ENCODE measurements around the gene PGLYRP2. TPM values are rescaled to one million over a fixed set of nuclear protein-coding genes. Genes with fewer than 3 reads are reported as not detected.

Gene PGLYRP2
- total and polyA plus RNA-seq, 2 of the 13 experiments (the other 11 are each of a cell fraction or from before 2014, with no cell fraction given): 0.04 to 1.0 TPM

- no peak for TF ChIP-seq IKZF5 (CRISPR knock-in tag; IDR thresholded peaks at IDR 0.05)
- TF ChIP-seq ZNF12 (CRISPR knock-in tag; IDR thresholded peaks at IDR 0.05): no peak
- no peak for TF ChIP-seq CENPX (CRISPR knock-in tag; IDR thresholded peaks at IDR 0.05)
- no peak for TF ChIP-seq ZNF564 (CRISPR knock-in tag; IDR thresholded peaks at IDR 0.05)
- TF ChIP-seq HCFC1 (IDR thresholded peaks at IDR 0.05; ENCODE audit: low read depth, low read length): no peak
- no peak for TF ChIP-seq ELF3 (CRISPR knock-in tag; IDR thresholded peaks at IDR 0.05)
- TF ChIP-seq ATF1 (CRISPR knock-in tag; IDR thresholded peaks at IDR 0.05): no peak
- no peak for TF ChIP-seq ZNF256 (CRISPR knock-in tag; conservative IDR thresholded peaks at IDR 0.05)
- TF ChIP-seq SNAI1 (CRISPR knock-in tag; IDR thresholded peaks at IDR 0.05; ENCODE audit: borderline replicate concordance): no peak
- no peak for TF ChIP-seq ASH2L (IDR thresholded peaks at IDR 0.05; ENCODE audit: insufficient read length, low read depth, low read length)
- TF ChIP-seq CEBPB (IDR thresholded peaks at IDR 0.05; ENCODE audit: borderline replicate concordance, low read depth, low read length): no peak
- no peak for TF ChIP-seq KLF6 (CRISPR knock-in tag; IDR thresholded peaks at IDR 0.05)
Observed at GRCh38 chr19:15498910-15499309, 19.6 kb upstream of the PGLYRP2 start (continued).

- BruUV-seq (replicated peaks): no TSS peak
- H3K4me3 ChIP-seq (replicated peaks in 1 of 3; ENCODE audit: insufficient read depth in 1 of 3, low read depth in 2 of 3, low read length in 3 of 3): no peak overlapping the region
- no peak overlapping the region for H3K27ac ChIP-seq (ENCODE audit: extremely low read length, insufficient read depth, low read length)
- in situ Hi-C loops (cut with HindIII; ENCODE audit: extremely low pct_ligation_motif_present, low pct_unique_long_range_greater_than_20kb) (no loop called here), intact Hi-C loops (cut with micrococcal nuclease; ENCODE audit: unreplicated experiment) (no loop called here)
- DNase-seq (ENCODE audit: low spot score) (no peak), ATAC-seq (no peak), FAIRE-seq (peak; percentile 68)
- CTCF ChIA-PET (ENCODE audit: low intra/inter-chr PET ratio, low total read pairs): no interaction called here
- no peak overlapping the region for H3K4me2 ChIP-seq (ENCODE audit: low read depth, low read length)
- no peak overlapping the region for H2AFZ ChIP-seq (ENCODE audit: low read length)
- WGBS (ENCODE audit: low lambda C conversion rate): 9% methylated on average over 10 of the region's 10 CpGs
- H3K36me3 ChIP-seq (replicated peaks in 1 of 2; ENCODE audit: control insufficient read depth in 1 of 2, insufficient read depth in 2 of 2, low read length in 2 of 2): no peaks in the 10 kb centered on the region
- peaks cover 7% of the 10 kb centered on the region for H3K4me1 ChIP-seq (ENCODE audit: insufficient read depth, low read length)
- no peak overlapping the region for H3K9ac ChIP-seq (ENCODE audit: insufficient read depth, low read depth, low read length)
- H3K27me3 ChIP-seq (ENCODE audit: control insufficient read depth in 1 of 2, insufficient read depth in 2 of 2, low read length in 2 of 2): peaks cover 0 to 7% of the 10 kb centered on the region in 2 experiments; a peak in 1 of 5 replicates
- POLR2A ChIA-PET: no interaction called here
- H3K9me3 ChIP-seq (ENCODE audit: low read length): no peaks in the 10 kb centered on the region
- H3K79me2 ChIP-seq (ENCODE audit: insufficient read depth, low read length): no peaks in the 10 kb centered on the region
- no peaks in the 10 kb centered on the region for H4K20me1 ChIP-seq (ENCODE audit: insufficient read depth, low read length)
- no peak for TF ChIP-seq ATRX (CRISPR knock-in tag; IDR thresholded peaks at IDR 0.05; ENCODE audit: borderline replicate concordance)
- TF ChIP-seq POLR2G (IDR thresholded peaks at IDR 0.05; ENCODE audit: low read depth, low read length): no peak
- no peak for TF ChIP-seq ZNF256 (CRISPR knock-in tag; conservative IDR thresholded peaks at IDR 0.05)
- no peak for TF ChIP-seq ZNF501 (CRISPR knock-in tag; IDR thresholded peaks at IDR 0.05)
- no peak for TF ChIP-seq NFYB (CRISPR knock-in tag; IDR thresholded peaks at IDR 0.05)
- no peak for TF ChIP-seq ZNF710 (CRISPR knock-in tag; IDR thresholded peaks at IDR 0.05; ENCODE audit: borderline replicate concordance)
- TF ChIP-seq RELA (CRISPR knock-in tag; IDR thresholded peaks at IDR 0.05): no peak
- no peak for TF ChIP-seq BCL3 (CRISPR knock-in tag; IDR thresholded peaks at IDR 0.05)
- TF ChIP-seq TMF1 (CRISPR knock-in tag; IDR thresholded peaks at IDR 0.05; ENCODE audit: low read depth): no peak
- TF ChIP-seq LCORL (IDR thresholded peaks at IDR 0.05): no peak
- 0 out of 2 replicates have a peak, but pooled peaks have one; percentile 26 for TF ChIP-seq LCORL (CRISPR knock-in tag; IDR thresholded peaks at IDR 0.05)
Observed at GRCh38 chr19:15498156-15498858, 19.0 kb upstream of the PGLYRP2 start.
